HCT116 (cell line): ENCODE measurements around the gene RPL7L1. TPM values are rescaled to one million over a fixed set of nuclear protein-coding genes. Genes with fewer than 3 reads are reported as not detected.

Source experiments
- ATAC-seq: fragments of 200-7000 bp; cut with Tn5 transposase; 2 replicates; pipeline ENCODE4 v1.9.1; 2020; ENCODE audit warnings: mild to moderate bottlenecking, moderate library complexity
- BruUV-seq: library from RNA; stranded (reverse); fragments of 400-500 nt; replicated peaks from 2 replicates; lab custom pipeline; 2021; lab: Mats Ljungman, UMichigan
- CTCF ChIA-PET: fragments of 300-600 bp; sonication (Branson Sonifier 250); formaldehyde crosslinking; loops from one replicate; lab custom pipeline; 2021; ENCODE audit warnings: antibody characterized with exemption; lab: Charles Lee
- POLR2A ChIA-PET: fragments of 300-600, 350-600 bp; sonication (Branson Sonifier 250); formaldehyde crosslinking; loops from one replicate; lab custom pipeline; 2021; ENCODE audit warnings: antibody characterized with exemption; lab: Charles Lee
- RAD21 ChIA-PET, 2 experiments: fragments of 300-600 bp; sonication (Branson Sonifier 250); formaldehyde crosslinking; loops; one replicate each; lab custom pipeline; 2023; ENCODE audit warnings: low total read pairs in 2 of 2; ENCODE audit not compliant: uncharacterized antibody in 2 of 2, unreplicated experiment in 2 of 2, low non-redundant PET in 1 of 2; lab: Charles Lee
- DNase-seq: peaks from one replicate; pipeline ENCODE4 v3.0.0-alpha.2; 2010; ENCODE audit warnings: low read depth, low spot score
- H2AFZ ChIP-seq: fragments of 200-600 bp; shearing (Covaris generic), sonication (generic); 2 replicates; pipeline ENCODE4 v1.6.1; 2017; ENCODE audit warnings: low read depth, mixed run types, mixed read lengths, antibody characterized with exemption, low read length; ENCODE audit not compliant: poor library complexity, severe bottlenecking
- H3K27ac ChIP-seq: 2 replicates; pipeline ENCODE4 v1.5.1; 2012; ENCODE audit warnings: low read depth, low read length
- H3K27me3 ChIP-seq: fragments of 200-600 bp; sonication (generic); 2 replicates; pipeline ENCODE4 v1.6.1; 2016; ENCODE audit warnings: mixed run types, low read length, mixed read lengths; ENCODE audit not compliant: insufficient read depth
- H3K36me3 ChIP-seq, 2 experiments: fragments of 200-500 bp in 1 of 2; fragments of 200-600 bp in 1 of 2; sonication (Bioruptor generic) in 1 of 2; sonication (generic) in 1 of 2; 2 replicates each; pipeline versions ENCODE4 v1.5.1 to v1.6.1; 2014 to 2016; ENCODE audit warnings: low read length in 2 of 2, inconsistent platforms in 1 of 2, mixed read lengths in 1 of 2, mixed run types in 1 of 2; ENCODE audit not compliant: insufficient read depth in 2 of 2, control insufficient read depth in 1 of 2
- H3K4me1 ChIP-seq, 2 experiments: fragments of 200-600 bp in 1 of 2; sonication (generic) in 1 of 2; 2 replicates each; pipeline versions ENCODE4 v1.5.1 to v1.6.1; 2012 to 2017; ENCODE audit warnings: low read length in 2 of 2, inconsistent platforms in 1 of 2, mild to moderate bottlenecking in 1 of 2, mixed read lengths in 1 of 2, mixed run types in 1 of 2, moderate library complexity in 1 of 2; ENCODE audit not compliant: insufficient read depth in 2 of 2, control insufficient read depth in 1 of 2
- H3K4me2 ChIP-seq: fragments of 200-600 bp; sonication (generic); 2 replicates; pipeline ENCODE4 v1.6.1; 2017; ENCODE audit warnings: mixed run types, low read length, mixed read lengths
- H3K4me3 ChIP-seq, 2 experiments: fragments of 200-600 bp in 1 of 2; sonication (generic) in 1 of 2; replicated peaks in 1 of 2; 2 replicates each; pipeline ENCODE4 v1.5.1; 2011 to 2016; ENCODE audit warnings: low read length in 2 of 2, control low read depth in 1 of 2, low read depth in 1 of 2, mild to moderate bottlenecking in 1 of 2, mixed read lengths in 1 of 2, mixed run types in 1 of 2
- H3K79me2 ChIP-seq: fragments of 200-600 bp; sonication (generic); 2 replicates; pipeline ENCODE4 v1.6.1; 2017; ENCODE audit warnings: mild to moderate bottlenecking, mixed run types, low read length, moderate library complexity, mixed read lengths; ENCODE audit not compliant: insufficient read depth
- H3K9ac ChIP-seq: fragments of 200-600 bp; sonication (generic); 2 replicates; pipeline ENCODE4 v1.6.1; 2016; ENCODE audit warnings: low read length, mixed read lengths
- H3K9me2 ChIP-seq: fragments of 200-600 bp; sonication (generic), shearing (Covaris generic); 2 replicates; pipeline ENCODE4 v1.6.1; 2017; ENCODE audit warnings: mixed run types, mild to moderate bottlenecking, moderate library complexity; ENCODE audit not compliant: insufficient read depth
- H3K9me3 ChIP-seq, 2 experiments: fragments of 200-500 bp in 1 of 2; fragments of 200-600 bp in 1 of 2; sonication (Bioruptor generic) in 1 of 2; sonication (generic) in 1 of 2; 2 replicates each; pipeline ENCODE4 v1.6.1; 2014 to 2017; ENCODE audit warnings: low read length in 2 of 2, mixed read lengths in 2 of 2, inconsistent platforms in 1 of 2, low read depth in 1 of 2, mild to moderate bottlenecking in 1 of 2, mixed run types in 1 of 2, moderate library complexity in 1 of 2; ENCODE audit not compliant: control insufficient read depth in 1 of 2, insufficient read depth in 1 of 2
- H4K20me1 ChIP-seq: fragments of 200-600 bp; sonication (generic), shearing (Covaris generic); 2 replicates; pipeline ENCODE4 v1.6.1; 2017; ENCODE audit warnings: mixed run types, mild to moderate bottlenecking, moderate library complexity; ENCODE audit not compliant: insufficient read depth
- CEBPB ChIP-seq: IDR thresholded peaks from 2 replicates; pipeline ENCODE4 v1.6.1; 2012; ENCODE audit warnings: low read depth
- CTCF ChIP-seq, 3 experiments: fragments of 200-600 bp in 1 of 3; sonication (generic) in 1 of 3; IDR thresholded peaks in 2 of 3; conservative IDR thresholded peaks in 1 of 3; 2 replicates each; pipeline ENCODE4 v1.5.1; 2012 to 2017; ENCODE audit warnings: low read depth in 2 of 3, low read length in 2 of 3, antibody characterized with exemption in 1 of 3, borderline replicate concordance in 1 of 3, control low read depth in 1 of 3, mild to moderate bottlenecking in 1 of 3, mixed read lengths in 1 of 3, mixed run types in 1 of 3, moderate library complexity in 1 of 3; ENCODE audit not compliant: insufficient read depth in 1 of 3
- EZH2 ChIP-seq: fragments of 200-600 bp; sonication (generic); IDR thresholded peaks from 2 replicates; pipeline ENCODE4 v1.6.1; 2017; ENCODE audit warnings: antibody characterized with exemption, mixed run types
- RAD21 ChIP-seq: IDR thresholded peaks from 2 replicates; pipeline ENCODE4 v1.6.1; 2012; ENCODE audit warnings: low read depth, mild to moderate bottlenecking
- SRF ChIP-seq: IDR thresholded peaks from 2 replicates; pipeline ENCODE4 v1.6.1; 2012; ENCODE audit warnings: low read depth
- TCF7L2 ChIP-seq: IDR thresholded peaks from 2 replicates; pipeline ENCODE4 v1.7.0; 2011; ENCODE audit warnings: borderline replicate concordance, inconsistent platforms; ENCODE audit not compliant: insufficient read depth, insufficient read length; ENCODE audit errors: extremely low read depth
- intact Hi-C: fragments of 100-400 bp; cut with micrococcal nuclease; formaldehyde crosslinking; loops from 2 replicates; pipeline ENCODE4 v1.10.0; 2022
- total RNA-seq: library from RNA; stranded (reverse); gene quantifications from one replicate; pipeline ENCODE4 v1.2.1, GENCODE V29; 2021; ENCODE audit not compliant: unreplicated experiment
- TF ChIP-seq, protein P1 (sequence below): IDR thresholded peaks from 2 replicates; pipeline ENCODE4 v1.6.1; 2012

RPL7L1 gene
- total RNA-seq, 1 experiment from 2014 or later, result 125 TPM

- TF ChIP-seq CTCF (IDR thresholded peaks at IDR 0.05 in 2 of 3, conservative IDR thresholded peaks at IDR 0.05 in 1 of 3; ENCODE audit: borderline replicate concordance in 1 of 3, insufficient read depth in 1 of 3, low read depth in 2 of 3, low read length in 2 of 3) (no peak), CEBPB (no peak), EZH2 (no peak), SRF (no peak), RAD21 (no peak)
- TF ChIP-seq, protein P1, sequence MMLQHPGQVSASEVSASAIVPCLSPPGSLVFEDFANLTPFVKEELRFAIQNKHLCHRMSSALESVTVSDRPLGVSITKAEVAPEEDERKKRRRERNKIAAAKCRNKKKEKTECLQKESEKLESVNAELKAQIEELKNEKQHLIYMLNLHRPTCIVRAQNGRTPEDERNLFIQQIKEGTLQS, result no peak
- TF ChIP-seq, all 23 proteins: peak for 9
Measured at GRCh38 chr6:42928986-42929820, 49.8 kb downstream of the RPL7L1 start, which contains the start of gene CNPY3 (continued).

GRCh38 chr6:42929821-42930360 is 50.5 kb downstream of the RPL7L1 start:
- TF ChIP-seq EZH2 (no peak), TCF7L2 (no peak)
- DNase-seq (no peak), ATAC-seq (peak; percentile 27)
- H3K9me3 ChIP-seq, result no peaks in the 10 kb centered on the region
- no peaks in the 10 kb centered on the region for H4K20me1 ChIP-seq
- H3K9me2 ChIP-seq, result no peaks in the 10 kb centered on the region
- peak overlapping the region; percentile 82 for H3K4me2 ChIP-seq
- H3K36me3 ChIP-seq, result peaks cover 9 to 17% of the 10 kb centered on the region in 2 experiments; a peak in 3 of 4 replicates
- intact Hi-C loops, result loop anchor here (1.0 kb wide), 1 partner anchor 84 kb away; the partner anchor contains the start of gene KLHDC3
- peak overlapping the region; percentile 88 for H3K27ac ChIP-seq
- H3K4me1 ChIP-seq, result peaks cover 8 to 18% of the 10 kb centered on the region in 2 experiments; a peak in 3 of 4 replicates
- H3K9ac ChIP-seq, result peak overlapping the region; percentile 73
- no TSS peak for BruUV-seq
- H2AFZ ChIP-seq, result no peak overlapping the region
- ChIA-PET RAD21 (no interaction called here), CTCF (interaction anchor here (0.6 to 0.8 kb wide), 2 partner anchors 8 to 404 kb away, joined by 3 to 4 read pairs; no protein-coding TSS in a partner anchor), POLR2A (interaction anchor here (0.6 to 2.6 kb wide), 12 partner anchors 11 to 273 kb away, joined by 3 to 11 read pairs (median 3); partner anchors contain the start of genes PEX6, PPP2R5D and RRP36)
- H3K79me2 ChIP-seq, result peaks cover 48% of the 10 kb centered on the region
- H3K4me3 ChIP-seq, result peak overlapping the region; percentile 60 to 79
- H3K27me3 ChIP-seq, result no peaks in the 10 kb centered on the region
